OCI-LY3 (cell line): ENCODE results near the gene PPP1R3G.

Experiments
- CTCF ChIP-seq: fragments of 200-600, 300-600 bp; sonication (generic); IDR thresholded peaks from 2 replicates; pipeline ENCODE4 v1.5.1; 2014; ENCODE audit warnings: antibody characterized with exemption, low read length, low read depth
- EZH2phosphoT487 ChIP-seq: fragments of 200-600 bp; shearing (Covaris generic); IDR thresholded peaks from 2 replicates; pipeline ENCODE4 v1.6.1; 2018; ENCODE audit warnings: antibody characterized with exemption, mixed run types, low read depth

GRCh38 chr6:5113096-5113495, 28.0 kb downstream of the PPP1R3G start:
- TF ChIP-seq CTCF (no peak), EZH2phosphoT487 (no peak)
